OCI-LY7 (cell line): ENCODE data around the gene MIB1. TPM values are rescaled to one million over a fixed set of nuclear protein-coding genes. Genes with fewer than 3 reads are reported as not detected.

Experiments used
- BruUV-seq: library from RNA; stranded (reverse); fragments of 400-500 nt; replicated peaks from 2 replicates; lab custom pipeline; 2021; lab: Mats Ljungman, UMichigan
- CTCF ChIA-PET: fragments of 300-600 bp; sonication (Branson Sonifier 250); formaldehyde crosslinking; loops from one replicate; lab custom pipeline; 2022; ENCODE audit warnings: antibody characterized with exemption; ENCODE audit not compliant: unreplicated experiment; lab: Charles Lee
- POLR2A ChIA-PET: fragments of 300-600 bp; sonication (Branson Sonifier 250); formaldehyde crosslinking; loops from one replicate; lab custom pipeline; 2022; ENCODE audit warnings: antibody characterized with exemption; lab: Charles Lee
- DNase-seq: peaks from one replicate; pipeline ENCODE4 v3.0.0-alpha.2; 2015; ENCODE audit warnings: low spot score
- H2AFZ ChIP-seq: fragments of 200-600 bp; sonication (generic), shearing (Covaris generic); 2 replicates; pipeline ENCODE4 v1.6.1; 2014; ENCODE audit warnings: mild to moderate bottlenecking, antibody characterized with exemption, low read length, moderate library complexity
- H3K27ac ChIP-seq: fragments of 200-600 bp; sonication (generic); 2 replicates; pipeline ENCODE4 v1.5.1; 2014; ENCODE audit warnings: mixed run types, low read depth, mild to moderate bottlenecking, moderate library complexity, low read length, inconsistent platforms; ENCODE audit not compliant: poor library complexity, severe bottlenecking
- H3K36me3 ChIP-seq: fragments of 200-600 bp; sonication (generic); 2 replicates; pipeline ENCODE4 v1.6.1; 2014; ENCODE audit warnings: mild to moderate bottlenecking, antibody characterized with exemption, low read length, moderate library complexity, mixed read lengths; ENCODE audit not compliant: insufficient read depth
- H3K4me1 ChIP-seq: fragments of 200-600 bp; sonication (generic); 2 replicates; pipeline ENCODE4 v1.5.1; 2014; ENCODE audit warnings: mild to moderate bottlenecking, low read length; ENCODE audit not compliant: insufficient read depth, poor library complexity, severe bottlenecking
- H3K4me2 ChIP-seq: fragments of 200-600 bp; sonication (generic); 2 replicates; pipeline ENCODE4 v1.6.1; 2014; ENCODE audit warnings: mild to moderate bottlenecking, low read length
- H3K4me3 ChIP-seq: fragments of 200-600 bp; sonication (generic); 2 replicates; pipeline ENCODE4 v1.5.1; 2014; ENCODE audit warnings: mild to moderate bottlenecking, low read depth, low read length; ENCODE audit not compliant: poor library complexity, severe bottlenecking
- H3K79me2 ChIP-seq: fragments of 200-600 bp; sonication (generic); 2 replicates; pipeline ENCODE4 v1.6.1; 2016; ENCODE audit warnings: low read depth, mild to moderate bottlenecking, low read length, moderate library complexity, mixed read lengths; ENCODE audit not compliant: insufficient read depth
- H3K9me2 ChIP-seq: fragments of 200-600 bp; sonication (generic); 2 replicates; pipeline ENCODE4 v1.6.1; 2016; ENCODE audit warnings: mild to moderate bottlenecking, low read length, mixed read lengths; ENCODE audit not compliant: insufficient read depth
- H3K9me3 ChIP-seq: fragments of 200-600 bp; sonication (generic); 2 replicates; pipeline ENCODE4 v1.6.1; 2014; ENCODE audit warnings: mild to moderate bottlenecking, mixed run types, low read length, mixed read lengths
- H4K20me1 ChIP-seq: fragments of 200-600 bp; sonication (generic); 2 replicates; pipeline ENCODE4 v1.6.1; 2014; ENCODE audit warnings: mild to moderate bottlenecking, antibody characterized with exemption, low read length, moderate library complexity, mixed read lengths; ENCODE audit not compliant: insufficient read depth
- CTCF ChIP-seq: fragments of 200-600 bp; sonication (generic); conservative IDR thresholded peaks from 2 replicates; pipeline ENCODE4 v1.5.1; 2014; ENCODE audit warnings: mild to moderate bottlenecking, antibody characterized with exemption, low read length, moderate library complexity, mixed read lengths
- EZH2phosphoT487 ChIP-seq: fragments of 200-600 bp; sonication (generic); IDR thresholded peaks from 2 replicates; pipeline ENCODE4 v1.6.1; 2018; ENCODE audit warnings: low read depth, borderline replicate concordance, mild to moderate bottlenecking, mixed run types, antibody characterized with exemption, low read length, moderate library complexity, mixed read lengths
- intact Hi-C: fragments of 100-400 bp; cut with micrococcal nuclease; formaldehyde crosslinking; loops from one replicate; pipeline ENCODE4 v1.10.0; 2022; ENCODE audit not compliant: unreplicated experiment
- total RNA-seq, 2 experiments: library from RNA; depleted of rRNA in 1 of 2; stranded (reverse); fragments of >200 nt in 1 of 2; shearing (Covaris generic) in 1 of 2; gene quantifications; 2 replicates each; pipeline ENCODE4 v1.2.3, GENCODE V29; 2014 to 2022

The MIB1 gene
- total RNA-seq, 2 experiments from 2014 or later: 40.5 to 81.6 TPM

- no TSS peak for BruUV-seq
- Histone ChIP-seq H3K36me3 (no peaks in the 10 kb centered on the region), H3K4me3 (no peak overlapping the region), H3K9me2 (no peaks in the 10 kb centered on the region), H3K27ac (no peak overlapping the region), H3K4me2 (no peak overlapping the region), H3K9me3 (no peaks in the 10 kb centered on the region), H3K79me2 (no peaks in the 10 kb centered on the region), H3K4me1 (no peaks in the 10 kb centered on the region), H4K20me1 (no peaks in the 10 kb centered on the region; the same call in 1 of the 2 replicates), H2AFZ (no peak overlapping the region)
- ChIA-PET CTCF (no interaction called here), POLR2A (no interaction called here)
- no peak for TF ChIP-seq EZH2phosphoT487
- no peak for TF ChIP-seq CTCF
- intact Hi-C loops: no loop called here
- DNase-seq: no peak
Observed at GRCh38 chr18:21904856-21905255, 164.3 kb downstream of the MIB1 start.

DNA sequence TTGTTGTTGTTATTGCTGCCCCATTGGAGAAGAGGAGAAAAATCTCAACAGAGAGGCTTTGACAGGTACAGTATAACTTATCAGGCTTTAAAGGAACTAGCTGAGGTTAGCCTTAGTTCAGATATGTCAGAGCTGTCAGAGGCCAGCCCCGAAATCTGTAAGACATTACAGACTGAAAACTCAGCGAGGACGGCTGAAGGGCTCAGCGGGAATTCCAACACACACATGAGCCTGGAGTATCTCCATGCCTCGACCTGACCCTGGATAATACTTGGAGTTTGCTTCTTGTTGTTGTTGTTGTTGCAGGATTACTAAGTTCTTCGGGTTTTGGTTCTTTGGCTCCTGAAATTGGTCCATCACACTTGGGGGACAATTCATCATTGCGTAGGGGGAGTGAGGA, 166.9 kb downstream of the MIB1 start:
- H3K4me1 ChIP-seq: no peaks in the 10 kb centered on the region
- H3K27ac ChIP-seq: no peak overlapping the region
- no peak overlapping the region for H3K4me2 ChIP-seq
- no TSS peak for BruUV-seq
- TF ChIP-seq CTCF (no peak), EZH2phosphoT487 (no peak)
- DNase-seq: no peak
- no peak overlapping the region for H2AFZ ChIP-seq
- H3K36me3 ChIP-seq: no peaks in the 10 kb centered on the region
- CTCF ChIA-PET: no interaction called here
- H3K9me3 ChIP-seq: no peaks in the 10 kb centered on the region
- H3K79me2 ChIP-seq: no peaks in the 10 kb centered on the region
- no peaks in the 10 kb centered on the region for H3K9me2 ChIP-seq
- intact Hi-C loops: no loop called here
- no peaks in the 10 kb centered on the region; the same call in 1 of the 2 replicates for H4K20me1 ChIP-seq
- POLR2A ChIA-PET: no interaction called here
- no peak overlapping the region for H3K4me3 ChIP-seq

GRCh38 chr18:21908711-21909110, 168.1 kb downstream of the MIB1 start:
- Histone ChIP-seq H3K9me3 (no peaks in the 10 kb centered on the region), H3K4me2 (no peak overlapping the region), H3K9me2 (no peaks in the 10 kb centered on the region), H3K4me3 (no peak overlapping the region), H2AFZ (no peak overlapping the region), H3K4me1 (no peaks in the 10 kb centered on the region), H3K27ac (no peak overlapping the region), H3K36me3 (no peaks in the 10 kb centered on the region), H4K20me1 (no peaks in the 10 kb centered on the region; the same call in 1 of the 2 replicates), H3K79me2 (no peaks in the 10 kb centered on the region)
- TF ChIP-seq CTCF: no peak
- TF ChIP-seq EZH2phosphoT487: no peak
- no peak for DNase-seq
- no TSS peak for BruUV-seq
- ChIA-PET CTCF (no interaction called here), POLR2A (interaction anchor here (0.6 to 1.0 kb wide), 2 partner anchors 9 to 421 kb away, joined by 3 to 4 read pairs; no protein-coding TSS in a partner anchor)
- intact Hi-C loops: no loop called here
